Small intestine (tissue), 7 donors: ENCODE measurements around the gene MSTN. TPM values are rescaled to one million over a fixed set of nuclear protein-coding genes. Genes with fewer than 3 reads are reported as not detected.

Experiments used
- DNase-seq, 2 donors: peaks; one replicate each; pipeline versions ENCODE4 v3.0.0 to v3.0.0-alpha.2; 2013
- FAIRE-seq: peaks from 2 replicates; lab custom pipeline; 2012; peaks lifted over from hg19 to GRCh38; lab: Jason Lieb, UNC
- H3K27ac ChIP-seq, 3 donors: one replicate each; pipeline ENCODE4 v1.5.1; 2013; ENCODE audit warnings: low read length in 2 of 3, mild to moderate bottlenecking in 2 of 3, control low read depth in 1 of 3, inconsistent platforms in 1 of 3, low read depth in 1 of 3, moderate library complexity in 1 of 3
- H3K27me3 ChIP-seq, 3 donors: one replicate each; pipeline ENCODE4 v1.6.1; 2013; ENCODE audit warnings: low read length in 3 of 3, inconsistent platforms in 1 of 3; ENCODE audit not compliant: control insufficient read depth in 3 of 3, insufficient read depth in 3 of 3
- H3K36me3 ChIP-seq, 3 donors: one replicate each; pipeline ENCODE4 v1.6.1; 2013; ENCODE audit warnings: low read length in 3 of 3, inconsistent platforms in 1 of 3, low read depth in 1 of 3, mild to moderate bottlenecking in 1 of 3, moderate library complexity in 1 of 3; ENCODE audit not compliant: control insufficient read depth in 3 of 3, insufficient read depth in 2 of 3
- H3K4me1 ChIP-seq, 3 donors: one replicate each; pipeline ENCODE4 v1.6.1; 2013; ENCODE audit warnings: low read length in 2 of 3, inconsistent platforms in 1 of 3, low read depth in 1 of 3, mild to moderate bottlenecking in 1 of 3, moderate library complexity in 1 of 3; ENCODE audit not compliant: control insufficient read depth in 3 of 3, insufficient read depth in 2 of 3
- H3K4me3 ChIP-seq, 3 donors: one replicate each; pipeline ENCODE4 v1.5.1; 2013; ENCODE audit warnings: low read length in 3 of 3, control low read depth in 1 of 3, inconsistent platforms in 1 of 3, low read depth in 1 of 3, mild to moderate bottlenecking in 1 of 3, moderate library complexity in 1 of 3
- H3K9me3 ChIP-seq, 2 donors: one replicate each; pipeline ENCODE4 v1.6.1; 2013; ENCODE audit warnings: low read depth in 1 of 2, low read length in 1 of 2; ENCODE audit not compliant: control insufficient read depth in 2 of 2, insufficient read depth in 1 of 2
- WGBS, 3 donors: extraction: QIAGEN DNeasy Blood & Tissue Kit; methylation state at CpG; one replicate each; pipeline ENCODE4 v1.1.7; 2013; 5-methylcytosine and 5-hydroxymethylcytosine counted together
- polyA plus RNA-seq, 4 donors: library from polyadenylated mRNA; stranded (reverse) in 3 of 4; unstranded in 1 of 4; fragments of 200-250 nt in 3 of 4; fragments of 120-200 nt in 1 of 4; gene quantifications; one replicate each; pipeline versions ENCODE4 v1.2.1 to v1.2.3, GENCODE V29; 2013
- donor health status: healthy with polysubstance abuse.
- donor health status: control.
- donor health status: control.
- donor health status: Bipolar disorder and iron deficiency.
- donor health status: healthy.

Gene MSTN
- polyA plus RNA-seq, 4 donors, result 0.16 to 0.50 TPM; not detected in 2

GRCh38 chr2:190099890-190100697, 37.6 kb upstream of the MSTN start:
- Histone ChIP-seq H3K4me3 (no peak overlapping the region), H3K27ac (peak overlapping the region in 2 of 3 donors; percentile 20 to 64), H3K36me3 (no peaks in the 10 kb centered on the region), H3K27me3 (no peaks in the 10 kb centered on the region), H3K9me3 (peaks cover 0 to 8% of the 10 kb centered on the region in 2 donors), H3K4me1 (peaks cover 0 to 19% (median 2%) of the 10 kb centered on the region in 3 donors)
- FAIRE-seq (no peak), DNase-seq (peak; percentile 31 to 68)
- 7 to 38% (median 16%) methylated on average over 3 of the region's 3 CpGs for WGBS, 3 donors

- DNase-seq, result no peak
- peak overlapping the region in 1 of 3 donors; percentile 3 for H3K4me3 ChIP-seq
- no peak overlapping the region for H3K27ac ChIP-seq
- H3K36me3 ChIP-seq, result no peaks in the 10 kb centered on the region
- no peak for FAIRE-seq
- H3K9me3 ChIP-seq, result peaks cover 0 to 8% of the 10 kb centered on the region in 2 donors
- peaks cover 0 to 24% (median 2%) of the 10 kb centered on the region in 3 donors for H3K4me1 ChIP-seq
- H3K27me3 ChIP-seq, result no peaks in the 10 kb centered on the region
Observed at GRCh38 chr2:190098851-190099250, 36.3 kb upstream of the MSTN start.

GRCh38 chr2:190097115-190097514, 34.6 kb upstream of the MSTN start:
- FAIRE-seq, result no peak
- Histone ChIP-seq H3K4me1 (peaks cover 0 to 24% (median 2%) of the 10 kb centered on the region in 3 donors), H3K27ac (no peak overlapping the region), H3K36me3 (no peaks in the 10 kb centered on the region), H3K27me3 (no peaks in the 10 kb centered on the region), H3K4me3 (no peak overlapping the region), H3K9me3 (peaks cover 0 to 8% of the 10 kb centered on the region in 2 donors)
- WGBS, 3 donors, result 96 to 100% (median 96%) methylated on average over 1 of the region's 1 CpG
- no peak for DNase-seq

- no peaks in the 10 kb centered on the region for H3K36me3 ChIP-seq
- DNase-seq (peak; percentile 27 to 37), FAIRE-seq (peak; percentile 61)
- 23 to 30% (median 23%) methylated on average over 3 of the region's 3 CpGs for WGBS, 3 donors
- no peak overlapping the region for H3K4me3 ChIP-seq
- no peak overlapping the region for H3K27ac ChIP-seq
- H3K4me1 ChIP-seq, result peaks cover 0 to 10% (median 0%) of the 10 kb centered on the region in 3 donors
- peaks cover 0 to 8% of the 10 kb centered on the region in 2 donors for H3K9me3 ChIP-seq
- no peaks in the 10 kb centered on the region for H3K27me3 ChIP-seq
Observed at GRCh38 chr2:190094316-190094871, 31.9 kb upstream of the MSTN start.

GRCh38 chr2:190093793-190094192, 31.3 kb upstream of the MSTN start:
- peak in 1 of 2 donors; percentile 75 for DNase-seq
- WGBS, 3 donors, result 76 to 92% (median 91%) methylated on average over 3 of the region's 3 CpGs
- no peak for FAIRE-seq
- Histone ChIP-seq H3K9me3 (peaks cover 0 to 8% of the 10 kb centered on the region in 2 donors), H3K4me3 (no peak overlapping the region), H3K27ac (no peak overlapping the region), H3K36me3 (no peaks in the 10 kb centered on the region), H3K27me3 (no peaks in the 10 kb centered on the region), H3K4me1 (peaks cover 0 to 5% (median 0%) of the 10 kb centered on the region in 3 donors)

- H3K4me3 ChIP-seq, result no peak overlapping the region
- 86 to 97% (median 89%) methylated on average over 2 of the region's 2 CpGs for WGBS, 3 donors
- DNase-seq (no peak), FAIRE-seq (no peak)
- no peaks in the 10 kb centered on the region for H3K36me3 ChIP-seq
- no peaks in the 10 kb centered on the region for H3K27me3 ChIP-seq
- H3K4me1 ChIP-seq, result peaks cover 0 to 5% (median 0%) of the 10 kb centered on the region in 3 donors
- H3K9me3 ChIP-seq, result no peaks in the 10 kb centered on the region
- H3K27ac ChIP-seq, result peak overlapping the region in 1 of 3 donors; percentile 25
Observed at GRCh38 chr2:190090148-190090547, 27.6 kb upstream of the MSTN start.

GRCh38 chr2:190088917-190089316, 26.4 kb upstream of the MSTN start:
- FAIRE-seq (no peak), DNase-seq (peak; percentile 76 to 79)
- no peaks in the 10 kb centered on the region for H3K9me3 ChIP-seq
- 12 to 31% (median 15%) methylated on average over 4 of the region's 4 CpGs for WGBS, 3 donors
- H3K4me3 ChIP-seq, result no peak overlapping the region
- no peak overlapping the region for H3K27ac ChIP-seq
- H3K27me3 ChIP-seq, result no peaks in the 10 kb centered on the region
- peaks cover 0 to under 1% (median 0%) of the 10 kb centered on the region in 3 donors for H3K4me1 ChIP-seq
- no peaks in the 10 kb centered on the region for H3K36me3 ChIP-seq

GRCh38 chr2:190084704-190085103, 22.2 kb upstream of the MSTN start:
- FAIRE-seq, result no peak

More at GRCh38 chr2:190084704-190085103, 22.2 kb upstream of the MSTN start:
- H3K4me3 ChIP-seq, result no peak overlapping the region
- WGBS, 3 donors, result 62 to 92% (median 64%) methylated on average over 2 of the region's 2 CpGs
- H3K9me3 ChIP-seq, result no peaks in the 10 kb centered on the region
- no peaks in the 10 kb centered on the region for H3K4me1 ChIP-seq
- no peak overlapping the region for H3K27ac ChIP-seq
- H3K36me3 ChIP-seq, result no peaks in the 10 kb centered on the region
- peak in 1 of 2 donors; percentile 8 for DNase-seq
- no peaks in the 10 kb centered on the region for H3K27me3 ChIP-seq
